Tibial artery (tissue), 4 donors: ENCODE data around the gene C1QTNF8.

Experiments used
- DNase-seq, 2 donors: peaks; one replicate each; pipeline ENCODE4 v3.0.0-alpha.2; 2019
- H3K27ac ChIP-seq, 2 donors: fragments of 200-600 bp; sonication (generic) in 1 of 2; 1 replicate in 1 of 2; 2 replicates in 1 of 2; pipeline ENCODE4 v1.5.1; 2018 to 2019; ENCODE audit warnings: mild to moderate bottlenecking in 1 of 2
- H3K27me3 ChIP-seq, 2 donors: fragments of 200-600 bp; sonication (generic) in 1 of 2; one replicate each; pipeline versions ENCODE4 v1.5.1 to v1.6.0; 2016 to 2019
- H3K36me3 ChIP-seq, 3 donors: fragments of 200-600 bp; sonication (generic) in 2 of 3; one replicate each; pipeline ENCODE4 v1.5.1; 2016 to 2019; ENCODE audit warnings: mild to moderate bottlenecking in 2 of 3
- H3K4me1 ChIP-seq, 4 donors: fragments of 200-600 bp; sonication (generic) in 2 of 4; 1 replicate in 3 of 4; 2 replicates in 1 of 4; pipeline ENCODE4 v1.5.1; 2016 to 2019
- H3K4me3 ChIP-seq, 2 donors: fragments of 200-600 bp; sonication (generic) in 1 of 2; 1 replicate in 1 of 2; 2 replicates in 1 of 2; pipeline ENCODE4 v1.5.1; 2018 to 2019; ENCODE audit warnings: mild to moderate bottlenecking in 2 of 2
- H3K9me3 ChIP-seq, 3 donors: fragments of 200-600 bp; sonication (generic) in 1 of 3; one replicate each; pipeline ENCODE4 v1.5.1; 2016 to 2019
- CTCF ChIP-seq, 2 experiments: fragments of 200-600 bp in 1 of 2; fragments of 450-650 bp in 1 of 2; IDR thresholded peaks; one replicate each; pipeline ENCODE4 v1.5.1; 2017 to 2019; ENCODE audit warnings: antibody characterized with exemption in 2 of 2, mild to moderate bottlenecking in 1 of 2, moderate library complexity in 1 of 2
- intact Hi-C: fragments of 100-400 bp; cut with DNase I; formaldehyde crosslinking; loops from one replicate; pipeline ENCODE4 v1.15.0; 2023; ENCODE audit warnings: low total_unique reads

Gene C1QTNF8

GRCh38 chr16:1079786-1080525 is 16.1 kb downstream of the C1QTNF8 start:
- Histone ChIP-seq H3K4me1 (peaks cover 0 to 77% (median 58%) of the 10 kb centered on the region in 4 donors), H3K4me3 (no peak overlapping the region), H3K36me3 (no peaks in the 10 kb centered on the region), H3K27me3 (peaks cover 4 to 86% of the 10 kb centered on the region in 2 donors), H3K27ac (no peak overlapping the region), H3K9me3 (peaks cover 3 to 16% (median 10%) of the 10 kb centered on the region in 3 donors)
- no peak for DNase-seq
- intact Hi-C loops = no loop called here
- no peak for TF ChIP-seq CTCF (IDR thresholded peaks at IDR 0.05)

- DNase-seq = no peak
- H3K4me3 ChIP-seq = no peak overlapping the region
- peaks cover 4 to 87% of the 10 kb centered on the region in 2 donors for H3K27me3 ChIP-seq
- peak overlapping the region in 1 of 2 donors; percentile 36 for H3K27ac ChIP-seq
- H3K9me3 ChIP-seq = peaks cover 0 to 10% (median 4%) of the 10 kb centered on the region in 3 donors
- no peak for TF ChIP-seq CTCF (IDR thresholded peaks at IDR 0.05)
- peaks cover 0 to 77% (median 58%) of the 10 kb centered on the region in 4 donors for H3K4me1 ChIP-seq
- H3K36me3 ChIP-seq = no peaks in the 10 kb centered on the region
- intact Hi-C loops = no loop called here
These were observed 16.7 kb downstream of the C1QTNF8 start for GRCh38 chr16:1079341-1079740.

GRCh38 chr16:1078579-1079021 is 17.4 kb downstream of the C1QTNF8 start:
- Histone ChIP-seq H3K9me3 (peaks cover 0 to 3% (median 0%) of the 10 kb centered on the region in 3 donors), H3K4me1 (peaks cover 0 to 77% (median 58%) of the 10 kb centered on the region in 4 donors), H3K4me3 (peak overlapping the region; percentile 5 to 33), H3K27ac (peak overlapping the region; percentile 14 to 36), H3K36me3 (no peaks in the 10 kb centered on the region), H3K27me3 (peaks cover 4 to 88% of the 10 kb centered on the region in 2 donors)
- intact Hi-C loops = no loop called here
- no peak for TF ChIP-seq CTCF (IDR thresholded peaks at IDR 0.05)
- peak; percentile 65 to 93 for DNase-seq

- Histone ChIP-seq H3K27ac (peak overlapping the region in 1 of 2 donors; percentile 3), H3K4me3 (peak overlapping the region; percentile 5 to 33), H3K9me3 (no peaks in the 10 kb centered on the region), H3K27me3 (peaks cover 4 to 88% of the 10 kb centered on the region in 2 donors), H3K4me1 (peaks cover 0 to 76% (median 56%) of the 10 kb centered on the region in 4 donors), H3K36me3 (no peaks in the 10 kb centered on the region)
- no peak for DNase-seq
- no peak for TF ChIP-seq CTCF (IDR thresholded peaks at IDR 0.05)
- intact Hi-C loops = no loop called here
These were observed 18.0 kb downstream of the C1QTNF8 start for GRCh38 chr16:1077877-1078578.

GRCh38 chr16:1076801-1077576 is 19.1 kb downstream of the C1QTNF8 start:
- no peak overlapping the region for H3K4me3 ChIP-seq
- H3K4me1 ChIP-seq = peaks cover 0 to 70% (median 50%) of the 10 kb centered on the region in 4 donors
- no peaks in the 10 kb centered on the region for H3K36me3 ChIP-seq
- no peak overlapping the region for H3K27ac ChIP-seq
- TF ChIP-seq CTCF (IDR thresholded peaks at IDR 0.05) = no peak
- intact Hi-C loops = no loop called here
- H3K27me3 ChIP-seq = peaks cover 0 to 88% of the 10 kb centered on the region in 2 donors
- no peaks in the 10 kb centered on the region for H3K9me3 ChIP-seq
- no peak for DNase-seq
